GM12874 (cell line): Measurements from ENCODE around the gene POU2AF2.

Experiments
- TF ChIP-seq, protein P1 (sequence below): IDR thresholded peaks from 2 replicates; pipeline ENCODE4 v1.5.1; 2011; ENCODE audit warnings: low read depth, mild to moderate bottlenecking, control low read depth, low read length, moderate library complexity; ENCODE audit not compliant: insufficient read depth

The POU2AF2 gene

DNA sequence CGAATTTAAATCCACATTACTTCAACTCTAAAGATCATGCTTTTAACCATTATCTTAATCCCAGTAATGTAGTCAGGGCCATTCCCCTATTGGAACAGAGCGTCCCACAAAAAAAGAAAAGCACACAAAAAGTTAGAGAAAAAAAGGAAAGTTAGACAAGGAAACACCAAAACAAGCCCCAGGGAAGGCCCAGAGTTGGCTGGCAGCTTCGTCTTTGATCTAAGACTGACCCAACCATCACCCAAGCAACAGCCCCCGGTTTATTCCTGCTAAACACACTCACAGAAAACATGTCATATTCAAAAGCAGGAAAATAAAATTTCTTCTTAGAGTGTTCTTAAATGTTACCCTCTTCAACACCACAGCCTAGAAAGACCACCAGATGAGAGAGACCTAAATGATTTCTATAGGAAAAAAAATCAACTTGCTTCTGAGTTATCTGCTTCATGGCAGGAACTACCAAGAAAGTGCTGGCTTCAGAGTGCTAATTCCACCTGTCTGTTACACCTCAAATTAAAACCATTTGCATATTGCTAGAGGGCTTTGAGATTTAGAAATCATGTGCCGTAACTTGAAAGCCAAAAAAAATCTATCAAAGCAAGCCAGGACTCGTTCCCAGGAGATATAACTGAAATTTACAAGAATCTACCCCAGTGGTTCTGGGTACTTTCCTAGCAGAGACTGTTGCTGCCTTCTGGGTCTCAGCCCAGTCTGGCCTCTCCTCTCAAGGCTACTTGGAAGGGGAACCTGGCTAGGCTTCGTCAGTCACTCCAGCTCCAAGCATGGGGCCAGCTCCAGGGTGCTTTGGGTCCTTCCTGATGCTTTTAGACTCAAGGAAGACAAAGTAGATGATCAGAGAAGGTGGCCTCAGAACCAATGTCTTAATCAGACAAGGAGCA is 84.0 kb downstream of the POU2AF2 start:
- TF ChIP-seq, protein P1, sequence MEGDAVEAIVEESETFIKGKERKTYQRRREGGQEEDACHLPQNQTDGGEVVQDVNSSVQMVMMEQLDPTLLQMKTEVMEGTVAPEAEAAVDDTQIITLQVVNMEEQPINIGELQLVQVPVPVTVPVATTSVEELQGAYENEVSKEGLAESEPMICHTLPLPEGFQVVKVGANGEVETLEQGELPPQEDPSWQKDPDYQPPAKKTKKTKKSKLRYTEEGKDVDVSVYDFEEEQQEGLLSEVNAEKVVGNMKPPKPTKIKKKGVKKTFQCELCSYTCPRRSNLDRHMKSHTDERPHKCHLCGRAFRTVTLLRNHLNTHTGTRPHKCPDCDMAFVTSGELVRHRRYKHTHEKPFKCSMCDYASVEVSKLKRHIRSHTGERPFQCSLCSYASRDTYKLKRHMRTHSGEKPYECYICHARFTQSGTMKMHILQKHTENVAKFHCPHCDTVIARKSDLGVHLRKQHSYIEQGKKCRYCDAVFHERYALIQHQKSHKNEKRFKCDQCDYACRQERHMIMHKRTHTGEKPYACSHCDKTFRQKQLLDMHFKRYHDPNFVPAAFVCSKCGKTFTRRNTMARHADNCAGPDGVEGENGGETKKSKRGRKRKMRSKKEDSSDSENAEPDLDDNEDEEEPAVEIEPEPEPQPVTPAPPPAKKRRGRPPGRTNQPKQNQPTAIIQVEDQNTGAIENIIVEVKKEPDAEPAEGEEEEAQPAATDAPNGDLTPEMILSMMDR, result no peak

DNA sequence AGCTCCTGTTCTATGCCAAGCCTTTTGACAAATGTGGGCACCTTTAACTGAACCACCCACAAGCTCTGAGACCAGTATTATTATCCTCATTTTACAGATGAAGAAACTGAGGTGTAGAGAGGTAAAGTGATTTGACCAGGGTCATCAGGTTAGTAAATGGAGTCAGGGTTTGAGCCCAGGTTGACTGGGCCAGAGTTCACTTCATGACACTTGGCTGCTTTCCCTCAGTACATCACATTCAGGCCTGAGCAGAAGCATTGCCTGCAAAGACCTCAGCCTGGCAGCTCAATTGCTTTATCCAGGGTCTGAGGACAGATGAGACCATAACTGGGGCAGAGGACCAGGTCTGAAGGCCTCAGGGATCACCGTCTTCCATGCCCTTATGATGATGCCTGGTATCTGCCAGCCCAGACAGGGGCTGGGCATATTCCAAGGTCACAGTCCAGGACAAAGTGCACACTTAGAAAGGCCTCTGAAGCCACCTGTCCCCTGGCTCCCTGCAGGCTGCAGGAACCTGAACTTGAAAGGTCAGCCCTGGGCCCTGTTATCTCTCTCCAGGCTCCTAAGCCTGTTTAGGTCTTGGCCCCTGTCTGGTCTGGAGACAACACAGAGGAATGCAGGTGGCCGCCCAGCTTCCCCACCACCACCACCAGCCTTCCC is 84.8 kb downstream of the POU2AF2 start:
- TF ChIP-seq, protein P1, result no peak

DNA sequence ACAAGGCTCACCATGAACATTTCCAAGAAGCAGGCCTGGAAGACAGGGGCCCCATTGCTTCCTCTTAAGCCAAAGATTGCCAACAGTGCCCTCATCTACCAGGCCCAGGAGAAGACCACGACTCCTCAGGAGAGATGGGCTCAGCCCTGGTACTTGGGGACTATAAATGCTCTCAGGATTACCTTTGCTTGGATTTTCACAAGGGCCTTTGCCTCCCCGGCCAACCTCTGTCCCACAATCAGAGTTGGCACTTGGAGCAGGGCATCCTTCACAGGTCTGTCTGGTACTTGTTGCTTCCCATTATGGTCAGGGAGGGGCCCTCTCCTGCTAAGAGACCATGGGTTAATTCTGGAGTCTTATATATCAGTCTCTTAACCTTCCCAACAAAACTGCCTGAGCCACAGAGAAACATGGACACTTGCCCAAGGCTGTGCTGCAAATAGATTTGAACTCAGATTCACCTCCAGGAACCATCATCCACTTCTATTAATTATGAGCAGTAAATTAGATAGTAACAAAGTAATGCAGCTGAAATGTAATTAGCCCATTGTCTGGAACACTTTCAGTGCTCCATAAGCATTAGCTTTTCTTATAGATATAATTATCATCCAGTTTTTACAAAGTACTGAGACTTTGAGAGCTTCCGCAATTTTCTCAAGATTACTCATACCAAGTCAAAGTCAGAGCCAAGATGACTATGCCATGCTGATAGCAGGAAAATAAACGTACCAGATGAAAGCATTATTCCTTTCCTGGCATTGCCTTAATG is 86.4 kb downstream of the POU2AF2 start:
- TF ChIP-seq, protein P1, result no peak

DNA sequence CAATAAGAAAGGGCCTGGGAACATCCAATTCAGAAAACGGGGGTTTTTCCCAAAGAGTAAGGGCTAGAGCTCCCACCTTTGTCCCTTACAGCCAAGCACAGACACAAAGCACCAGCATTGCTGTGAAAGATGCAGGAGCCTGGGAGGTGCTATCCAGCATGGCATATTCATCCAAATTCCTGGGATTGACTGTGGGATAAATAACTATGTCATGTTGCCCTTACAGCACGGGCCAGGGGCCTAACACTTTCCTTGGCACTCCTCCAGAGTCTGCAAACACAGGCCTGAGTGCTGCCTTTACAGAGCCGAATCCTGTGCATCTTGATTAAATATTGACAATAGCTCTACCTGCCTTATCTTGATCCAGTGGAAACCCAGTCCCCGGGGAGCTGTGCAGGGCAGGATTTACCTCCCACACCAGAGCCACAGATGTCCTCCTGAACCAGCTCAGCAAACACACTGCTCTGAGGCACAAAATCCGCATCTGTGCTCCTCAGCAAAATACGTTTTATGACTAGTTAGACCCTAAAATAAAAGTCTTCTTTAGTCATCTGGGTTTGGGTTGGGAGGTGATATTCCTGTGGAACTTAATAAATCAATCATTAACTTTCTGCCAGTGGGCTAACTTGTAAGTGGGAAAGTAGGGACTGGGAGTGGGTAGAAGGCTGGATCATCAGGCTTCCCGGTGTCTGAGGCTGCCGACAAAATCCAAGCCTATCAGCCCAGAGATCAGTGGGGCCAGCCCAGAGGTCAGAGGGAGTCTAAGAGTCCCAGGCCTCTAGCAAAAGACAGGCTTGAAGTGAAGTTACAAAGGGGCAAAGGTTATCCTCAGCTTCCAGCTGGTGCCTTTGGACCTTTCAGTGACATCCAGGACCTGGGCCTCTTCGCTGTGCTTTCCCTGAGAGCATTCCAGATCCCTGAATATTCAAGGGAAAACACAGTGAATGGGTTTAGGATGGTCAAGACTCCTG is 89.3 kb downstream of the POU2AF2 start:
- TF ChIP-seq, protein P1, result no peak

DNA sequence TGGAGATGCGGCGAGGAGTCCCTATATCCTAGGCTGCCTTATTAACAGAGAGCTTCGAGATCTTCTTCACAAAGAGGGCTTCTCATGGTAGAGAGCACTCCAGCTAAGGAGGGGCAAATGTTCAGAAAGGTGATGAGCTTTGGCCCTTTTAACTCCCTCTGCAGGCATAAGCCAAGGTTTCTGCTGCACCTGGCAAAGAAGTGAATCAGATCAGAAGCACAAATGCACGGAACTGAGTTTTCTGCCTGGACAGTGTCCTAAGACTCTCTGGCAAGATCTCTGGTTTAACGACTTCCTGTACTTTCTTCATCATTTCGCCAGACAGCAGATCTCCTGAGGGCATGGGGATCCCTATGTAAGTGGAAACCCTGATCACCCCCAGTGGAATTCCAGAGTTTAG is 90.0 kb downstream of the POU2AF2 start:
- TF ChIP-seq, protein P1, result no peak
